ENCODE measurements around the gene TNFRSF18. TPM values are rescaled to one million over a fixed set of nuclear protein-coding genes. Genes with fewer than 3 reads are reported as not detected.

TNFRSF18 gene
- total and polyA plus RNA-seq, 8 donors, result 0.37 to 11.9 (median 2.6) TPM; not detected in 4

GRCh38 chr1:1207571-1207892 lies 1.1 kb upstream of the TNFRSF18 start:
- Histone ChIP-seq H3K4me3 (no peak overlapping the region), H3K27me3 (peaks cover 6 to 66% (median 48%) of the 10 kb centered on the region in 3 donors), H3K4me1 (peaks cover 18 to 39% (median 36%) of the 10 kb centered on the region in 4 donors), H3K9me3 (no peaks in the 10 kb centered on the region), H3K27ac (peak overlapping the region in 1 of 5 donors; percentile 68), H3K36me3 (no peaks in the 10 kb centered on the region)
- no peak for DNase-seq
- TF ChIP-seq POLR2AphosphoS5 (IDR thresholded peaks at IDR 0.05) (no peak), POLR2A (IDR thresholded peaks at IDR 0.05) (no peak), EP300 (IDR thresholded peaks at IDR 0.05) (no peak), CTCF (IDR thresholded peaks at IDR 0.05) (no peak)
- intact Hi-C loops (cut with DNase I; ENCODE audit: low total_unique reads), result no loop called here
- WGBS, 5 donors, result 60 to 97% (median 70%) methylated on average over 6 to 11 of the region's 11 CpGs

GRCh38 chr1:1206966-1207531 lies 657 bp upstream of the TNFRSF18 start:
- Histone ChIP-seq H3K27ac (no peak overlapping the region), H3K4me3 (no peak overlapping the region), H3K27me3 (peaks cover 6 to 70% (median 48%) of the 10 kb centered on the region in 3 donors), H3K4me1 (peaks cover 18 to 39% (median 35%) of the 10 kb centered on the region in 4 donors), H3K36me3 (no peaks in the 10 kb centered on the region), H3K9me3 (no peaks in the 10 kb centered on the region)
- no peak for TF ChIP-seq POLR2AphosphoS5 (IDR thresholded peaks at IDR 0.05)
- no peak for TF ChIP-seq POLR2A (IDR thresholded peaks at IDR 0.05)
- TF ChIP-seq CTCF (IDR thresholded peaks at IDR 0.05), result no peak
- no peak for TF ChIP-seq EP300 (IDR thresholded peaks at IDR 0.05)
- no peak for DNase-seq
- intact Hi-C loops (cut with DNase I; ENCODE audit: low total_unique reads), result no loop called here
- 36 to 56% (median 48%) methylated on average over 5 to 19 of the region's 19 CpGs for WGBS, 5 donors

GRCh38 chr1:1205769-1206375 lies 520 bp downstream of the TNFRSF18 start:
- TF ChIP-seq EP300 (IDR thresholded peaks at IDR 0.05), result no peak
- TF ChIP-seq CTCF (IDR thresholded peaks at IDR 0.05), result no peak
- no peak for TF ChIP-seq POLR2AphosphoS5 (IDR thresholded peaks at IDR 0.05)
- no peak for TF ChIP-seq POLR2A (IDR thresholded peaks at IDR 0.05)
- Histone ChIP-seq H3K4me3 (peak overlapping the region; percentile 26 to 48 (median 33)), H3K4me1 (peaks cover 25 to 46% (median 42%) of the 10 kb centered on the region in 4 donors), H3K9me3 (no peaks in the 10 kb centered on the region), H3K27me3 (peaks cover 8 to 78% (median 55%) of the 10 kb centered on the region in 3 donors), H3K27ac (peak overlapping the region in 1 of 5 donors; percentile 38), H3K36me3 (no peaks in the 10 kb centered on the region)
- WGBS, 5 donors, result 22 to 80% (median 28%) methylated on average over 1 to 31 of the region's 31 CpGs
- no peak for DNase-seq
- intact Hi-C loops (cut with DNase I; ENCODE audit: low total_unique reads), result no loop called here

GRCh38 chr1:1204998-1205768 lies 1.2 kb downstream of the TNFRSF18 start:
- H3K27me3 ChIP-seq, result peaks cover 8 to 85% (median 62%) of the 10 kb centered on the region in 3 donors
- no peak overlapping the region for H3K27ac ChIP-seq
- no peak overlapping the region for H3K4me3 ChIP-seq
- H3K9me3 ChIP-seq, result no peaks in the 10 kb centered on the region
- no peak for DNase-seq
- intact Hi-C loops (cut with DNase I; ENCODE audit: low total_unique reads), result no loop called here
- TF ChIP-seq POLR2A (IDR thresholded peaks at IDR 0.05), result no peak
- no peak for TF ChIP-seq EP300 (IDR thresholded peaks at IDR 0.05)
- TF ChIP-seq CTCF (IDR thresholded peaks at IDR 0.05), result no peak
- TF ChIP-seq POLR2AphosphoS5 (IDR thresholded peaks at IDR 0.05), result no peak
- H3K4me1 ChIP-seq, result peaks cover 27 to 51% (median 46%) of the 10 kb centered on the region in 4 donors
- no peaks in the 10 kb centered on the region for H3K36me3 ChIP-seq
- 84 to 92% (median 90%) methylated on average over 8 to 19 of the region's 19 CpGs for WGBS, 5 donors
